Regular cardiac myocyte (primary cell): ENCODE results near the gene IL10RB. TPM values are rescaled to one million over a fixed set of nuclear protein-coding genes. Genes with fewer than 3 reads are reported as not detected.

Experiments used
- total RNA-seq: library from RNA; depleted of rRNA; stranded (reverse); fragments of >200 nt; gene quantifications from 2 replicates; pipeline ENCODE4 v1.2.3, GENCODE V29; 2014

IL10RB gene
- total RNA-seq, result 43.5 and 61.2 TPM in 2 replicates

DNA sequence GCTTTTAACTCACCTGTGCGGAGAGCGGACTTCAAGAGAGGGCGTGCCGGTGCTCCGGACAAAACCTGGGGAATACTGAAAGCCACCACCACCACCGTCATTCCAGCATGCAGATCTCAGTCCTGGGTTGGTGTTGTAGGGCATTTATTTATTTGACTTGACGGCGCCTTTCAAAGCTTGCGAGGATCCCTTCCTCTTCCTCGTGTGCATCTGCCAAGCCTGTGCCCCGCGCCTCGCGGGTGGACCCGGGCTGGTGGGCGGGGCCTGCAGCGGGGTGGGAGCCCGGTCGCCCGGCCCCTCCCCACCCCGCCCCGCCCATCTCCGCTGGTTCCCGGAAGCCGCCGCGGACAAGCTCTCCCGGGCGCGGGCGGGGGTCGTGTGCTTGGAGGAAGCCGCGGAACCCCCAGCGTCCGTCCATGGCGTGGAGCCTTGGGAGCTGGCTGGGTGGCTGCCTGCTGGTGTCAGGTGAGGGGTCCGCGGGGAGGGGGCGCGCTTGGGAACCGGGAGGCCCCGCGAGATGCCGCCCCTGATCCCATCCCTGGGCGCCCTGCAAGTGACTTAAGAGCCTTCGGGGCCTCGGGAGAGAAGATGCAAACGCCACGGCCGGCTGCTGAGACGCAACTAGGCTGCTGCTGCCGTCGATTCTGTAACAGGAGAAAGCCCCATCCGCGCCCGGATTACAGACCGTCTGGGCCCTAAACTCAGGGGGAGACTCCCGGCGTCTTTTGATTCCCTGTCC lies at the start of gene IL10RB:
Gene IL10RB (plus strand): TSS at position 318 of the 739 bp plus-strand sequence. CDS start 99 bp downstream, at position 417.

GRCh38 chr21:33229784-33230544 lies 36.2 kb upstream of the IL10RB start, which contains the start of gene IFNAR2:
IFNAR2 (plus strand) TSS chr21:33229938; CDS start chr21:33241923, 11,985 bp downstream.

DNA sequence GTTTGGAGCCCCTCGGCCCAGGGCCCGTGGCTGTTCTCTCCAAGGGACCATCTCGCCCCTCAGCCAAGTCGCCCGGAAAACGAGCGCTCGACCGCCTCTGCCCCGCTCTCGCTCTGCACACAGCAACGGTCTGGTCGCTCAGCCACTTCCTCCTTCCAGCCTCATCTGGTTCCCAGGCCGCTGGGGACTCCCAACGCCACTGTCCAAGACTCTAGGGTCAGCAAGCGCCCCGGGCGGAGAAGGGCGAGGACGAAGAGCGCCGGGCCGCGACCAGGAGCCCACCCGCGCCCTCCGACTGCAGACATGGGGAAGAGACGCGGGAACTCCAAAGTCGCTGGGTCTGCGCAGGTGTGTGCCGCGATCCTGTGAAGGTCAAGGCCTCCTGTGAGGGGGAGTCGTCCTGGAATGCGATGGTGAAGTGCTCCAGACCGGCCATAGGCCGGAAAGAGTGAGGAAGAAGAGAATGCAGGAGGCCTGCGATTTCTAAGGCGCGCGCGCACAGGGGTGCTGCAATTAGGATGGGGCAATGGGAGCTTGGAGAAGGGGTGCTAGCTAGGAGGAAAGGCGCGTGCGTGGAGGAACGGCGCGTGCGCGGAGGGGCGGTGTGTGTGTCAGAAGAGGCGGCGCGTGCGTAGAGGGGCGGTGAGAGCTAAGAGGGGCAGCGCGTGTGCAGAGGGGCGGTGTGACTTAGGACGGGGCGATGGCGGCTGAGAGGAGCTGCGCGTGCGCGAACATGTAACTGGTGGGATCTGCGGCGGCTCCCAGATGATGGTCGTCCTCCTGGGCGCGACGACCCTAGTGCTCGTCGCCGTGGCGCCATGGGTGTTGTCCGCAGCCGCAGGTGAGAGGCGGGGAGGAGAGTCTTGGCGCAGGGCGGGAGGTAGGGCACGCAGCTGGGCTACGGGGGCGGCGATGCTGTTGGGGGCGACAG lies 58.4 kb downstream of the IL10RB start, which contains the start of gene IFNAR1:
Gene IFNAR1 (plus strand): TSS at position 680 of the 931 bp plus-strand sequence. CDS start 86 bp downstream, at position 766.

Other genes starting within 250 kb of the IL10RB start
- gene OLIG2, start 240.4 kb upstream of the IL10RB start, total RNA-seq, result not detected in 2 replicates
- not detected in 2 replicates for gene OLIG1, start 196.2 kb upstream of the IL10RB start, total RNA-seq
- gene IFNAR2, start 36.4 kb upstream of the IL10RB start, total RNA-seq, result 5.8 and 7.9 TPM in 2 replicates
- gene IFNAR1, start 58.6 kb downstream of the IL10RB start, total RNA-seq, result 22.4 and 25.1 TPM in 2 replicates
- 51.2 and 64.8 TPM in 2 replicates for gene IFNGR2, start 137.0 kb downstream of the IL10RB start, total RNA-seq
- gene TMEM50B, start 213.6 kb downstream of the IL10RB start, total RNA-seq, result 33.0 and 56.7 TPM in 2 replicates
- 1.7 and 2.0 TPM in 2 replicates for gene DNAJC28, start 225.3 kb downstream of the IL10RB start, total RNA-seq